HepG2 (cell line): Measurements from ENCODE around the gene CAP2.

ENCODE experiments used
- ATF7 ChIP-seq, 2 experiments: fragments of 450-650 bp in 1 of 2; sonication (generic) in 1 of 2; formaldehyde crosslinking in 1 of 2; IDR thresholded peaks; 2 replicates each; pipeline versions ENCODE4 v1.4.0 to v1.6.1; 2016 to 2020; ENCODE audit warnings: antibody characterized with exemption in 1 of 2, mild to moderate bottlenecking in 1 of 2, missing genetic modification reagents in 1 of 2
- ESRRA ChIP-seq: sonication (generic); formaldehyde crosslinking; IDR thresholded peaks from 2 replicates; pipeline ENCODE4 v1.5.1; 2020; ENCODE audit warnings: mild to moderate bottlenecking, low read depth, missing genetic modification reagents
- HNRNPLL ChIP-seq: fragments of 200-400 bp; formaldehyde crosslinking; IDR thresholded peaks from 2 replicates; pipeline ENCODE4 v1.6.1; 2017; ENCODE audit warnings: mild to moderate bottlenecking, low read depth, low read length; ENCODE audit not compliant: poor library complexity, severe bottlenecking
- KDM1A ChIP-seq: IDR thresholded peaks from 2 replicates; pipeline ENCODE4 v1.6.1; 2016; ENCODE audit warnings: missing compliant biosample characterization
- PBX3 ChIP-seq: sonication (generic); formaldehyde crosslinking; IDR thresholded peaks from 2 replicates; pipeline ENCODE4 v1.8.1; 2023; ENCODE audit warnings: missing genetic modification reagents, inconsistent platforms, borderline replicate concordance
- SIX4 ChIP-seq: sonication (generic); formaldehyde crosslinking; IDR thresholded peaks from 2 replicates; pipeline ENCODE4 v1.4.0; 2020; ENCODE audit warnings: missing genetic modification reagents
- SMAD3 ChIP-seq: sonication (generic); formaldehyde crosslinking; IDR thresholded peaks from 2 replicates; pipeline ENCODE4 v1.4.0; 2020; ENCODE audit warnings: missing genetic modification reagents
- ZMYM2 ChIP-seq: sonication (generic); formaldehyde crosslinking; IDR thresholded peaks from 2 replicates; pipeline ENCODE4 v1.8.0; 2022; ENCODE audit warnings: mild to moderate bottlenecking, missing genetic modification reagents
- TF ChIP-seq, protein P1 (sequence below): IDR thresholded peaks from 2 replicates; pipeline ENCODE4 v1.6.1; 2016; ENCODE audit warnings: missing genetic modification reagents, missing compliant biosample characterization
- TF ChIP-seq, protein P2 (sequence below): sonication (generic); formaldehyde crosslinking; IDR thresholded peaks from 2 replicates; pipeline ENCODE4 v1.5.0; 2020; ENCODE audit warnings: mild to moderate bottlenecking, missing genetic modification reagents, moderate library complexity
- TF ChIP-seq, protein P3 (sequence below): IDR thresholded peaks from 2 replicates; pipeline ENCODE4 v1.6.1; 2012; ENCODE audit warnings: inconsistent platforms
- TF ChIP-seq, protein P4 (sequence below): conservative IDR thresholded peaks from 2 replicates; pipeline ENCODE4 v1.6.1; 2018; ENCODE audit warnings: missing genetic modification reagents
- TF ChIP-seq, protein P5 (sequence below): sonication (generic); formaldehyde crosslinking; IDR thresholded peaks from 2 replicates; pipeline ENCODE4 v1.8.1; 2022; ENCODE audit warnings: mild to moderate bottlenecking, missing genetic modification reagents

GRCh38 chr6:17413313-17413750 lies 19.9 kb downstream of the CAP2 start:
- no peak for TF ChIP-seq SMAD3
- TF ChIP-seq, protein P1, sequence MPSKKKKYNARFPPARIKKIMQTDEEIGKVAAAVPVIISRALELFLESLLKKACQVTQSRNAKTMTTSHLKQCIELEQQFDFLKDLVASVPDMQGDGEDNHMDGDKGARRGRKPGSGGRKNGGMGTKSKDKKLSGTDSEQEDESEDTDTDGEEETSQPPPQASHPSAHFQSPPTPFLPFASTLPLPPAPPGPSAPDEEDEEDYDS (CRISPR knock-in tag) = no peak
- TF ChIP-seq, protein P2, sequence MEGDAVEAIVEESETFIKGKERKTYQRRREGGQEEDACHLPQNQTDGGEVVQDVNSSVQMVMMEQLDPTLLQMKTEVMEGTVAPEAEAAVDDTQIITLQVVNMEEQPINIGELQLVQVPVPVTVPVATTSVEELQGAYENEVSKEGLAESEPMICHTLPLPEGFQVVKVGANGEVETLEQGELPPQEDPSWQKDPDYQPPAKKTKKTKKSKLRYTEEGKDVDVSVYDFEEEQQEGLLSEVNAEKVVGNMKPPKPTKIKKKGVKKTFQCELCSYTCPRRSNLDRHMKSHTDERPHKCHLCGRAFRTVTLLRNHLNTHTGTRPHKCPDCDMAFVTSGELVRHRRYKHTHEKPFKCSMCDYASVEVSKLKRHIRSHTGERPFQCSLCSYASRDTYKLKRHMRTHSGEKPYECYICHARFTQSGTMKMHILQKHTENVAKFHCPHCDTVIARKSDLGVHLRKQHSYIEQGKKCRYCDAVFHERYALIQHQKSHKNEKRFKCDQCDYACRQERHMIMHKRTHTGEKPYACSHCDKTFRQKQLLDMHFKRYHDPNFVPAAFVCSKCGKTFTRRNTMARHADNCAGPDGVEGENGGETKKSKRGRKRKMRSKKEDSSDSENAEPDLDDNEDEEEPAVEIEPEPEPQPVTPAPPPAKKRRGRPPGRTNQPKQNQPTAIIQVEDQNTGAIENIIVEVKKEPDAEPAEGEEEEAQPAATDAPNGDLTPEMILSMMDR (CRISPR knock-in tag) = no peak
- no peak for TF ChIP-seq PBX3 (CRISPR knock-in tag)
- TF ChIP-seq, protein P3, sequence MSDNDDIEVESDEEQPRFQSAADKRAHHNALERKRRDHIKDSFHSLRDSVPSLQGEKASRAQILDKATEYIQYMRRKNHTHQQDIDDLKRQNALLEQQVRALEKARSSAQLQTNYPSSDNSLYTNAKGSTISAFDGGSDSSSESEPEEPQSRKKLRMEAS = no peak
- TF ChIP-seq, protein P4, sequence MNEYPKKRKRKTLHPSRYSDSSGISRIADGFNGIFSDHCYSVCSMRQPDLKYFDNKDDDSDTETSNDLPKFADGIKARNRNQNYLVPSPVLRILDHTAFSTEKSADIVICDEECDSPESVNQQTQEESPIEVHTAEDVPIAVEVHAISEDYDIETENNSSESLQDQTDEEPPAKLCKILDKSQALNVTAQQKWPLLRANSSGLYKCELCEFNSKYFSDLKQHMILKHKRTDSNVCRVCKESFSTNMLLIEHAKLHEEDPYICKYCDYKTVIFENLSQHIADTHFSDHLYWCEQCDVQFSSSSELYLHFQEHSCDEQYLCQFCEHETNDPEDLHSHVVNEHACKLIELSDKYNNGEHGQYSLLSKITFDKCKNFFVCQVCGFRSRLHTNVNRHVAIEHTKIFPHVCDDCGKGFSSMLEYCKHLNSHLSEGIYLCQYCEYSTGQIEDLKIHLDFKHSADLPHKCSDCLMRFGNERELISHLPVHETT (CRISPR knock-in tag) = no peak
- no peak for TF ChIP-seq ZMYM2
- no peak for TF ChIP-seq ATF7 (IDR thresholded peaks at IDR 0.05)
- TF ChIP-seq ATF7 (CRISPR knock-in tag; IDR thresholded peaks at IDR 0.05) = no peak
- no peak for TF ChIP-seq SIX4 (CRISPR knock-in tag)
- TF ChIP-seq, protein P5, sequence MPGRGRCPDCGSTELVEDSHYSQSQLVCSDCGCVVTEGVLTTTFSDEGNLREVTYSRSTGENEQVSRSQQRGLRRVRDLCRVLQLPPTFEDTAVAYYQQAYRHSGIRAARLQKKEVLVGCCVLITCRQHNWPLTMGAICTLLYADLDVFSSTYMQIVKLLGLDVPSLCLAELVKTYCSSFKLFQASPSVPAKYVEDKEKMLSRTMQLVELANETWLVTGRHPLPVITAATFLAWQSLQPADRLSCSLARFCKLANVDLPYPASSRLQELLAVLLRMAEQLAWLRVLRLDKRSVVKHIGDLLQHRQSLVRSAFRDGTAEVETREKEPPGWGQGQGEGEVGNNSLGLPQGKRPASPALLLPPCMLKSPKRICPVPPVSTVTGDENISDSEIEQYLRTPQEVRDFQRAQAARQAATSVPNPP (CRISPR knock-in tag) = no peak
- no peak for TF ChIP-seq HNRNPLL
- TF ChIP-seq KDM1A (CRISPR knock-in tag) = no peak
- no peak for TF ChIP-seq ESRRA
